Measurements from ENCODE around the gene CENPT.

- TF ChIP-seq, protein P1, sequence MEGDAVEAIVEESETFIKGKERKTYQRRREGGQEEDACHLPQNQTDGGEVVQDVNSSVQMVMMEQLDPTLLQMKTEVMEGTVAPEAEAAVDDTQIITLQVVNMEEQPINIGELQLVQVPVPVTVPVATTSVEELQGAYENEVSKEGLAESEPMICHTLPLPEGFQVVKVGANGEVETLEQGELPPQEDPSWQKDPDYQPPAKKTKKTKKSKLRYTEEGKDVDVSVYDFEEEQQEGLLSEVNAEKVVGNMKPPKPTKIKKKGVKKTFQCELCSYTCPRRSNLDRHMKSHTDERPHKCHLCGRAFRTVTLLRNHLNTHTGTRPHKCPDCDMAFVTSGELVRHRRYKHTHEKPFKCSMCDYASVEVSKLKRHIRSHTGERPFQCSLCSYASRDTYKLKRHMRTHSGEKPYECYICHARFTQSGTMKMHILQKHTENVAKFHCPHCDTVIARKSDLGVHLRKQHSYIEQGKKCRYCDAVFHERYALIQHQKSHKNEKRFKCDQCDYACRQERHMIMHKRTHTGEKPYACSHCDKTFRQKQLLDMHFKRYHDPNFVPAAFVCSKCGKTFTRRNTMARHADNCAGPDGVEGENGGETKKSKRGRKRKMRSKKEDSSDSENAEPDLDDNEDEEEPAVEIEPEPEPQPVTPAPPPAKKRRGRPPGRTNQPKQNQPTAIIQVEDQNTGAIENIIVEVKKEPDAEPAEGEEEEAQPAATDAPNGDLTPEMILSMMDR (conservative IDR thresholded peaks at IDR 0.05; ENCODE audit: low read length): no peak
- TF ChIP-seq EZH2phosphoT487 (IDR thresholded peaks at IDR 0.05; ENCODE audit: borderline replicate concordance, low read depth, low read length): no peak
Observed at GRCh38 chr16:67822511-67822910, 25.0 kb downstream of the CENPT start.
